SK-N-SH (cell line): Measurements from ENCODE around the gene SYNGR4. TPM values are rescaled to one million over a fixed set of nuclear protein-coding genes. Genes with fewer than 3 reads are reported as not detected.

Source experiments
- CTCF ChIA-PET: fragments of 300-600, 350-600 bp; formaldehyde crosslinking; extraction: SDS; loops from one replicate; lab custom pipeline; 2021; lab: Yijun Ruan, JAX
- POLR2A ChIA-PET: fragments of 350-600 bp; sonication (Branson Sonifier 250); formaldehyde crosslinking; extraction: SDS; loops from one replicate; lab custom pipeline; 2020; ENCODE audit warnings: antibody characterized with exemption, inconsistent platforms; lab: Yijun Ruan, JAX
- DNase-seq: peaks from one replicate; pipeline ENCODE4 v3.0.0; 2012
- H2AFZ ChIP-seq: fragments of 200-600 bp; sonication (generic); 2 replicates; pipeline ENCODE4 v1.8.1; 2016; ENCODE audit warnings: antibody characterized with exemption, mild to moderate bottlenecking, low read depth
- H3F3A ChIP-seq: fragments of 200-600 bp; sonication (generic); replicated peaks from 2 replicates; pipeline ENCODE3; 2016; ENCODE audit warnings: antibody characterized with exemption, mild to moderate bottlenecking; ENCODE audit not compliant: insufficient read depth
- H3K27ac ChIP-seq, 2 experiments: fragments of 200-500 bp in 1 of 2; fragments of 200-600 bp in 1 of 2; sonication (Bioruptor generic) in 1 of 2; sonication (generic), shearing (Covaris generic) in 1 of 2; 2 replicates each; pipeline versions ENCODE4 v1.5.1 to v1.6.1; 2014 to 2016; ENCODE audit warnings: low read depth in 2 of 2, inconsistent platforms in 1 of 2, low read length in 1 of 2, mild to moderate bottlenecking in 1 of 2, mixed read lengths in 1 of 2
- H3K27me3 ChIP-seq: fragments of 200-600 bp; sonication (generic), shearing (Covaris generic); 2 replicates; pipeline ENCODE4 v1.6.1; 2016; ENCODE audit warnings: mixed run types; ENCODE audit not compliant: insufficient read depth
- H3K36me3 ChIP-seq, 2 experiments: fragments of 200-500 bp in 1 of 2; fragments of 200-600 bp in 1 of 2; sonication (Bioruptor generic) in 1 of 2; sonication (generic) in 1 of 2; replicated peaks in 1 of 2; 2 replicates each; pipeline versions ENCODE3 to v1.5.1; 2014 to 2016; ENCODE audit warnings: low read length in 1 of 2, mild to moderate bottlenecking in 1 of 2; ENCODE audit not compliant: insufficient read depth in 2 of 2, control insufficient read depth in 1 of 2
- H3K4me1 ChIP-seq, 2 experiments: fragments of 200-500 bp in 1 of 2; fragments of 200-600 bp in 1 of 2; sonication (Bioruptor generic) in 1 of 2; sonication (generic), shearing (Covaris generic) in 1 of 2; 2 replicates each; pipeline versions ENCODE4 v1.5.1 to v1.6.1; 2014 to 2016; ENCODE audit warnings: low read depth in 1 of 2, low read length in 1 of 2, mixed run types in 1 of 2; ENCODE audit not compliant: insufficient read depth in 2 of 2, control insufficient read depth in 1 of 2
- H3K4me2 ChIP-seq: fragments of 200-600 bp; sonication (generic), shearing (Covaris generic); 2 replicates; pipeline ENCODE4 v1.6.1; 2017; ENCODE audit warnings: mixed run types
- H3K4me3 ChIP-seq, 2 experiments: fragments of 200-500 bp in 1 of 2; fragments of 200-600 bp in 1 of 2; sonication (Bioruptor generic) in 1 of 2; sonication (generic), shearing (Covaris generic) in 1 of 2; 2 replicates each; pipeline versions ENCODE4 v1.5.1 to v1.8.1; 2014 to 2016; ENCODE audit warnings: low read depth in 2 of 2, inconsistent platforms in 1 of 2, low read length in 1 of 2, mild to moderate bottlenecking in 1 of 2, mixed read lengths in 1 of 2, moderate library complexity in 1 of 2
- H3K79me2 ChIP-seq: fragments of 200-600 bp; sonication (generic); 2 replicates; pipeline ENCODE4 v1.8.1; 2017; ENCODE audit warnings: mild to moderate bottlenecking; ENCODE audit not compliant: insufficient read depth
- H3K9ac ChIP-seq: fragments of 200-600 bp; sonication (generic); 2 replicates; pipeline ENCODE4 v1.6.1; 2017; ENCODE audit warnings: mixed run types
- H3K9me2 ChIP-seq: fragments of 200-600 bp; sonication (generic); 2 replicates; pipeline ENCODE4 v1.6.1; 2017; ENCODE audit warnings: mixed run types
- H3K9me3 ChIP-seq: fragments of 200-600 bp; sonication (generic); 2 replicates; pipeline ENCODE4 v1.6.1; 2017; ENCODE audit warnings: mixed run types, mild to moderate bottlenecking, moderate library complexity
- H4K20me1 ChIP-seq: fragments of 200-600 bp; sonication (generic); 2 replicates; pipeline ENCODE4 v1.6.1; 2017; ENCODE audit warnings: mild to moderate bottlenecking, mixed run types; ENCODE audit not compliant: insufficient read depth
- CHD2 ChIP-seq: fragments of 150-350 bp; IDR thresholded peaks from 2 replicates; pipeline ENCODE4 v1.6.1; 2018; ENCODE audit warnings: low read length; ENCODE audit not compliant: partially characterized antibody
- ELF1 ChIP-seq: IDR thresholded peaks from 2 replicates; pipeline ENCODE4 v1.4.0; 2012
- EZH2phosphoT487 ChIP-seq: fragments of 200-600 bp; sonication (generic); IDR thresholded peaks from 2 replicates; pipeline ENCODE4 v1.6.1; 2017; ENCODE audit warnings: low read depth, mixed run types, mild to moderate bottlenecking, antibody characterized with exemption, moderate library complexity, borderline replicate concordance
- FOSL2 ChIP-seq: IDR thresholded peaks from 2 replicates; pipeline ENCODE4 v1.4.0; 2012; ENCODE audit warnings: low read depth, mild to moderate bottlenecking, moderate library complexity, borderline replicate concordance
- GATA2 ChIP-seq: sonication (generic); formaldehyde crosslinking; IDR thresholded peaks from 2 replicates; pipeline ENCODE4 v1.5.0; 2020; ENCODE audit warnings: mild to moderate bottlenecking, missing genetic modification reagents
- MAX ChIP-seq: IDR thresholded peaks from 2 replicates; pipeline ENCODE4 v1.4.0; 2012; ENCODE audit warnings: low read depth
- NFIC ChIP-seq: IDR thresholded peaks from 2 replicates; pipeline ENCODE4 v1.4.0; 2012; ENCODE audit warnings: borderline replicate concordance
- POLR2AphosphoS5 ChIP-seq: IDR thresholded peaks from 2 replicates; pipeline ENCODE4 v1.6.1; 2012; ENCODE audit warnings: low read depth, low read length
- RCOR1 ChIP-seq: fragments of 150-350 bp; IDR thresholded peaks from 2 replicates; pipeline ENCODE4 v1.6.1; 2017; ENCODE audit warnings: antibody characterized with exemption, low read length
- REST ChIP-seq: IDR thresholded peaks from 2 replicates; pipeline ENCODE4 v1.6.1; 2012; ENCODE audit warnings: mild to moderate bottlenecking, low read depth, low read length, moderate library complexity
- RFX5 ChIP-seq: IDR thresholded peaks from 2 replicates; pipeline ENCODE4 v1.6.1; 2012; ENCODE audit warnings: mild to moderate bottlenecking, improper control_type of control experiment, low read length
- SIN3A ChIP-seq: IDR thresholded peaks from 2 replicates; pipeline ENCODE4 v1.6.1; 2012; ENCODE audit warnings: low read depth, mild to moderate bottlenecking, low read length, moderate library complexity, borderline replicate concordance
- TAF1 ChIP-seq: IDR thresholded peaks from 2 replicates; pipeline ENCODE4 v1.6.1; 2012; ENCODE audit warnings: low read depth, mild to moderate bottlenecking, low read length, moderate library complexity, borderline replicate concordance
- TCF12 ChIP-seq: IDR thresholded peaks from 2 replicates; pipeline ENCODE4 v1.4.0; 2012
- USF1 ChIP-seq: IDR thresholded peaks from 2 replicates; pipeline ENCODE4 v1.4.0; 2012; ENCODE audit warnings: low read depth, borderline replicate concordance
- USF2 ChIP-seq: fragments of 150-350 bp; IDR thresholded peaks from 2 replicates; pipeline ENCODE4 v1.6.1; 2017; ENCODE audit warnings: antibody characterized with exemption, low read length, low read depth, borderline replicate concordance
- ZBTB33 ChIP-seq: IDR thresholded peaks from 2 replicates; pipeline ENCODE4 v1.4.0; 2012; ENCODE audit warnings: low read depth, borderline replicate concordance
- WGBS: methylation state at CpG from one replicate; pipeline ENCODE4 v1.1.6; 2017; ENCODE audit warnings: low lambda C conversion rate; 5-methylcytosine and 5-hydroxymethylcytosine counted together
- polyA plus RNA-seq, 3 experiments: library from polyadenylated mRNA; depleted of rRNA; stranded (reverse); fragments of >200 nt; gene quantifications; 2 replicates each; pipeline ENCODE4 v1.2.3, GENCODE V29; 2012

SYNGR4 gene
- polyA plus RNA-seq, 1 of the 3 experiments (the other 2 are of a cell fraction), result 0.08 TPM

GRCh38 chr19:48342414-48342738 lies 21.8 kb upstream of the SYNGR4 start:
- no peaks in the 10 kb centered on the region for H3K9me2 ChIP-seq
- no peak overlapping the region for H3K9ac ChIP-seq
- H4K20me1 ChIP-seq, result no peaks in the 10 kb centered on the region
- no peak for TF ChIP-seq GATA2 (CRISPR knock-in tag)
- no peak for TF ChIP-seq USF1
- H3K79me2 ChIP-seq, result no peaks in the 10 kb centered on the region
- 96% methylated on average over 9 of the region's 20 CpGs for WGBS
- H3K4me2 ChIP-seq, result no peak overlapping the region
- no peaks in the 10 kb centered on the region for H3K27me3 ChIP-seq
- no peaks in the 10 kb centered on the region for H3K9me3 ChIP-seq
- no peaks in the 10 kb centered on the region for H3K36me3 ChIP-seq
- CTCF ChIA-PET, result interaction anchor here (1.2 kb wide), 1 partner anchor 9 kb away, joined by 3 read pairs; no protein-coding TSS in a partner anchor
- no peaks in the 10 kb centered on the region for H3F3A ChIP-seq
- H3K27ac ChIP-seq, result no peak overlapping the region
- no peak overlapping the region for H2AFZ ChIP-seq
- H3K4me3 ChIP-seq, result no peak overlapping the region
- no peak for DNase-seq
- H3K4me1 ChIP-seq, result no peaks in the 10 kb centered on the region
- POLR2A ChIA-PET, result no interaction called here

- Histone ChIP-seq H3K9me3 (no peaks in the 10 kb centered on the region), H3K27ac (no peak overlapping the region), H3K9me2 (no peaks in the 10 kb centered on the region), H3K36me3 (no peaks in the 10 kb centered on the region), H4K20me1 (no peaks in the 10 kb centered on the region), H3K4me3 (no peak overlapping the region), H3K27me3 (no peaks in the 10 kb centered on the region), H3K79me2 (no peaks in the 10 kb centered on the region), H2AFZ (no peak overlapping the region), H3K9ac (no peak overlapping the region), H3K4me1 (no peaks in the 10 kb centered on the region), H3F3A (no peaks in the 10 kb centered on the region), H3K4me2 (no peak overlapping the region)
- DNase-seq, result no peak
- no peak for TF ChIP-seq FOSL2
- TF ChIP-seq ELF1, result no peak
- TF ChIP-seq USF2, result no peak
- no peak for TF ChIP-seq POLR2AphosphoS5
- no peak for TF ChIP-seq TAF1
- TF ChIP-seq USF1, result no peak
- TF ChIP-seq RFX5, result no peak
- TF ChIP-seq NFIC, result no peak
- no peak for TF ChIP-seq MAX
- TF ChIP-seq ZBTB33, result no peak
- TF ChIP-seq TCF12, result no peak
- no peak for TF ChIP-seq SIN3A
- TF ChIP-seq REST, result no peak
- no peak for TF ChIP-seq GATA2 (CRISPR knock-in tag)
- TF ChIP-seq RCOR1, result no peak
- TF ChIP-seq CHD2, result no peak
- no peak for TF ChIP-seq EZH2phosphoT487
- ChIA-PET CTCF (interaction anchor here (1.2 kb wide), 1 partner anchor 8 kb away, joined by 3 read pairs; no protein-coding TSS in a partner anchor), POLR2A (no interaction called here)
- 93% methylated on average over 21 of the region's 23 CpGs for WGBS
These were observed 21.2 kb upstream of the SYNGR4 start for GRCh38 chr19:48342841-48343540.
